K562 (cell line): ENCODE results near the gene BRMS1.
"Not testable (repeated sequence)": the region's sequence is repeated elsewhere in the genome, so short reads cannot be mapped to it uniquely, and the experiment has no call there.

Experiments
- BDP1 ChIP-seq: IDR thresholded peaks from 3 replicates; pipeline ENCODE4 v1.6.1; 2011; ENCODE audit not compliant: insufficient read length, insufficient read depth
- KLF13 ChIP-seq: fragments of 450-650 bp; IDR thresholded peaks from 2 replicates; pipeline ENCODE4 v1.6.1; 2016; ENCODE audit warnings: missing genetic modification characterization, low read depth, mild to moderate bottlenecking, missing compliant biosample characterization, moderate library complexity, borderline replicate concordance
- ZNF232 ChIP-seq: sonication (generic); formaldehyde crosslinking; IDR thresholded peaks from 2 replicates; pipeline ENCODE4 v1.8.0; 2022; ENCODE audit warnings: mild to moderate bottlenecking, missing genetic modification reagents
- ZNF384 ChIP-seq: IDR thresholded peaks from 2 replicates; pipeline ENCODE4 v1.6.1; 2012; ENCODE audit warnings: low read depth, low read length, improper control_type of control experiment

DNA sequence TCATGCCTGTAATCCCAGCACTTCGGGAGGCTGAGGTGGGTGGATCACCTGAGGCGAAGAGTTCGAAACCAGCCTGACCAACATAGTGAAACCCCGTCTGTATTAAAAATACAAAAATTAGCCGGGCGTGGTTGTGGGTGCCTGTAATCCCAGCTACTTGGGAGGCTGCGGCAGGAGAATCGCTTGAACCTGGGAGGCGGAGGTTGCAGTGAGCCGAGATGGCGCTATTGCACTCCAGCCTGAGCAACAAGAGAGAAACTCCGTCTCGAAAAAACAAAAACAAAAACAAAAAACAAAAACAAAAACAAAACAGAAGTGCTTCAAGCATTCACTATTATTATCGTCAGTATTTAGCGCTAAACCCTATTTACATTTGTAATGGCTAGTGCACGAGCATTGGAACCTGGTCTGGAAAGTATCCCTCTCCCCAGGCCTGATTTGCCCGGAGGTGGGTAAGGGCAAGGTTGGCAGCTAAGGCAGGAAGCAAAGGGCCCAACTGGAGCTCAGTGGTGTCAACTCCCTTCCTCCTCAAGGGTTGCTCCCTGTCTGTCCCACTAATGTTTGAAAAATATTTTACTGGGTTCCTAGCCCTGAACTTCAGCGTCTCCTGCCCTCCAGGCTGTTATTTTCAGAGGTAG lies 34.0 kb downstream of the BRMS1 start:
- TF ChIP-seq BDP1; KLF13 (tag); ZNF232; ZNF384: not testable (repeated sequence)
